ENCODE data around the gene TRERF1. TPM values are rescaled to one million over a fixed set of nuclear protein-coding genes. Genes with fewer than 3 reads are reported as not detected.
A peak's percentile ranks its signal among the peaks of the same experiment; 100 is the strongest.
"Not testable (repeated sequence)": the region's sequence is repeated elsewhere in the genome, so short reads cannot be mapped to it uniquely, and the experiment has no call there.

Gene TRERF1
- total RNA-seq, 2 experiments from 2014 or later: 12.2 to 14.5 TPM

DNA sequence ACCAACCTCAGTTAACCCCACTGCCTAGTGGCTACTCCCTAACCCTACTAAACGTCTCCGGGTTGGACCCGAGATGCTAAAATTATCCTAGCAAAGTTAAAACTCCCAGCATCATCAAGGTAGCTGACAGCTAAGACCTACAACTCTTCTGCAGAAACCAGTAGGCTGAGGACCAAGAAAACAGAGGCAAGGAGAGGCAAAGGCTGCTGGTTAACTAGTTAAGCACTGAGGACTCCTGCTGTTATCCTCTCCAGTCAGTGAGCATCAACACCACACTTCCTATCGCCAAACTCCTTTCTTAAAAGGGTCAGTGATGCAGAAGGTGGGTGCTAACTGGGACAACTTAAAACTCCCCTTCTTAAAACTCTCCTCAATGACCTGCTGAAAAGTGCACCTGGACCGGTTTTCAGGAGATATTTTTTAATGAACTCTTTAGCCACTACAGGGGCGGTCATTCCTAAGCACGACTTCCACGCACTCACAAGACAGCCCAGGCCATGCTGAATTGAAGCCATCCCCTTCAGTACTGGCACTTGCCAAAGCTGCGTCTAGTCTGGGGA lies 1.7 kb downstream of the TRERF1 start:
- DNase-seq (no peak), ATAC-seq (no peak)
- Mint-ChIP-seq H3K27me3 (peaks cover 5% of the 10 kb centered on the region), H3K9me3 (ENCODE audit: low read depth) (no peaks in the 10 kb centered on the region), H3K27ac (peak overlapping the region; percentile 80), H3K36me3 (ENCODE audit: low read depth) (peaks cover 21% of the 10 kb centered on the region), H3K4me3 (peak overlapping the region; percentile 83), H3K4me1 (peaks cover 58% of the 10 kb centered on the region)
- ChIA-PET CTCF (interaction anchor here (0.7 to 2.0 kb wide), 5 partner anchors 82 to 402 kb away, joined by 3 to 11 read pairs (median 3); no protein-coding TSS in a partner anchor), POLR2A (interaction anchor here (0.8 to 1.2 kb wide), 3 partner anchors 9 to 63 kb away, joined by 3 to 5 read pairs (median 3); no protein-coding TSS in a partner anchor)
- intact Hi-C loops (cut with DNase I, micrococcal nuclease): loop anchor here (2.0 to 5.0 kb wide), 6 partner anchors 27 to 233 kb away; partner anchors contain the start of gene MRPS10 (in 1 of the 2)

- ATAC-seq: no peak
- Mint-ChIP-seq H3K27ac (peak overlapping the region; percentile 80), H3K9me3 (ENCODE audit: low read depth) (no peaks in the 10 kb centered on the region), H3K36me3 (ENCODE audit: low read depth) (peaks cover 21% of the 10 kb centered on the region), H3K27me3 (peaks cover 2% of the 10 kb centered on the region), H3K4me3 (peak overlapping the region; percentile 83), H3K4me1 (peaks cover 65% of the 10 kb centered on the region)
- no peak for DNase-seq
- ChIA-PET CTCF (interaction anchor here (0.5 to 3.4 kb wide), 10 partner anchors 26 to 600 kb away, joined by 3 to 16 read pairs (median 3); no protein-coding TSS in a partner anchor), POLR2A (interaction anchor here (0.6 to 1.0 kb wide), 3 partner anchors 8 to 62 kb away, joined by 3 to 10 read pairs (median 3); no protein-coding TSS in a partner anchor)
- intact Hi-C loops (cut with DNase I, micrococcal nuclease): no loop called here
Observed at GRCh38 chr6:42448927-42449659, 2.6 kb downstream of the TRERF1 start.

- ChIA-PET POLR2A (interaction anchor here (0.6 kb wide), 1 partner anchor 17 kb away, joined by 10 read pairs; no protein-coding TSS in a partner anchor), CTCF (interaction anchor here (1.1 to 3.4 kb wide), 5 partner anchors 25 to 187 kb away, joined by 3 to 16 read pairs (median 3); no protein-coding TSS in a partner anchor)
- intact Hi-C loops (cut with DNase I, micrococcal nuclease): no loop called here
- ATAC-seq: no peak
- Mint-ChIP-seq H3K9me3 (ENCODE audit: low read depth) (no peaks in the 10 kb centered on the region), H3K27me3 (no peaks in the 10 kb centered on the region), H3K4me1 (peaks cover 65% of the 10 kb centered on the region), H3K27ac (peak overlapping the region; percentile 25), H3K4me3 (peak overlapping the region; percentile 83), H3K36me3 (ENCODE audit: low read depth) (peaks cover 21% of the 10 kb centered on the region)
- DNase-seq: no peak
Observed at GRCh38 chr6:42448391-42448790, 3.3 kb downstream of the TRERF1 start.

DNA sequence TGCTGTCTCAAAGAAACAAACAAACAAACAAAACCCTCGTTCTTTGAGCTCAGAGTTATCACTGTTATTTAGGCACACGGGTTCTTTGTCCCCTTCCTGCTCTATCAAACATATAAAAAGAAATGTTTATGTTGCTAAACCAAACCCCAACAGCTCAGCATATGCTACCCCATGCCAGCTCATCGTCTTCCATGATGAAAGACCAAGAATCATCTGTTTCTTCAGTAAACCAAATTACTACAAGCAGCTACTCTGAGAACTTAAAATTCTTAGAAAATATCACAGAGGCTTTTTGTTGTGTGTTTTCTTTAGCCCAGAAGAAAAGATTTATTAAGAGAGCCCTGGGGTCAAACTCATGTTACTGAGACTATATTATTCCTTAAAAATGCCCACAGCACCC lies 4.7 kb downstream of the TRERF1 start:
- intact Hi-C loops (cut with DNase I, micrococcal nuclease): no loop called here
- Mint-ChIP-seq H3K27ac (peak overlapping the region; percentile 25), H3K4me1 (peaks cover 70% of the 10 kb centered on the region), H3K4me3 (peak overlapping the region; percentile 5), H3K27me3 (no peaks in the 10 kb centered on the region), H3K36me3 (ENCODE audit: low read depth) (peaks cover 21% of the 10 kb centered on the region), H3K9me3 (ENCODE audit: low read depth) (no peaks in the 10 kb centered on the region)
- ATAC-seq: no peak
- DNase-seq: no peak
- ChIA-PET CTCF (interaction anchor here (0.6 to 3.4 kb wide), 7 partner anchors 14 to 104 kb away, joined by 3 to 16 read pairs (median 4); no protein-coding TSS in a partner anchor), POLR2A (interaction anchor here (0.6 kb wide), 1 partner anchor 1832 kb away, joined by 4 read pairs; no protein-coding TSS in a partner anchor)

DNA sequence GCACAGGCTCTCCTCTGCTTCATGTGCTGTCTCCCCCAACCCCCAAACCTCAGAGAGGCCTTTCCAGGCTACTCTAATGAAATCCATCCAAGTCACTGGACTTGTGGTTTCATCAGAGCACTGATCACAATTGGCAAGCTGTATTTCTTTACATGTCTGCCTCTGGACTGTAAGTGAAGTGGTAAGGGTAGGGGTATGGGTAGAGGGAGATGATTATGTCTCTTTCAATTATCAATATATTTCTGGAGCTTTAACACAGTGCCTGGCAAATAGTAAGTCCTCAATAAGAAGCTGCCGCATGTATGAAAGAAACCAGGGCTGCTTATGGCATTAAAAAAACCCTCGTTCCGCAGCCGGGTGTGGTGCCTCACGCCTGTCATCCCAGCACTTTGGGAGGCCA lies 5.4 kb downstream of the TRERF1 start:
- peaks cover 21% of the 10 kb centered on the region for H3K36me3 Mint-ChIP-seq (ENCODE audit: low read depth)

GRCh38 chr6:42445955-42446354 lies 5.8 kb downstream of the TRERF1 start:
- Mint-ChIP-seq H3K4me1 (peaks cover 80% of the 10 kb centered on the region), H3K36me3 (ENCODE audit: low read depth) (peaks cover 21% of the 10 kb centered on the region)
- intact Hi-C loops (cut with DNase I, micrococcal nuclease); POLR2A ChIA-PET; DNase-seq; ATAC-seq; H3K27ac Mint-ChIP-seq; H3K27me3 Mint-ChIP-seq; H3K9me3 Mint-ChIP-seq (ENCODE audit: low read depth); H3K4me3 Mint-ChIP-seq: not testable (repeated sequence)
- CTCF ChIA-PET: interaction anchor here (0.8 to 3.4 kb wide), 3 partner anchors 13 to 101 kb away, joined by 3 to 16 read pairs (median 6); no protein-coding TSS in a partner anchor

More for the DNA sequence above, 5.4 kb downstream of the TRERF1 start:
- Mint-ChIP-seq H3K9me3 (ENCODE audit: low read depth) (no peaks in the 10 kb centered on the region), H3K27me3 (no peaks in the 10 kb centered on the region), H3K27ac (no peak overlapping the region), H3K4me1 (peaks cover 76% of the 10 kb centered on the region), H3K4me3 (no peak overlapping the region)
- ATAC-seq: no peak
- ChIA-PET POLR2A (no interaction called here), CTCF (interaction anchor here (0.6 to 3.4 kb wide), 6 partner anchors 14 to 101 kb away, joined by 3 to 16 read pairs (median 4); no protein-coding TSS in a partner anchor)
- intact Hi-C loops (cut with DNase I, micrococcal nuclease): no loop called here
- DNase-seq: no peak

- CTCF ChIA-PET: interaction anchor here (0.9 to 3.1 kb wide), 5 partner anchors 15 to 229 kb away, joined by 3 to 12 read pairs (median 3); no protein-coding TSS in a partner anchor
- H3K9me3 Mint-ChIP-seq (ENCODE audit: low read depth): no peaks in the 10 kb centered on the region
- DNase-seq: no peak
- intact Hi-C loops (cut with DNase I, micrococcal nuclease): no loop called here
- POLR2A ChIA-PET: interaction anchor here (0.6 kb wide), 1 partner anchor 126 kb away, joined by 4 read pairs; no protein-coding TSS in a partner anchor
- H3K4me3 Mint-ChIP-seq: peak overlapping the region; percentile 47
- H3K27ac Mint-ChIP-seq: peak overlapping the region; percentile 58
- no peak for ATAC-seq
- peaks cover 13% of the 10 kb centered on the region for H3K36me3 Mint-ChIP-seq (ENCODE audit: low read depth)
- H3K27me3 Mint-ChIP-seq: no peaks in the 10 kb centered on the region
- peaks cover 75% of the 10 kb centered on the region for H3K4me1 Mint-ChIP-seq
Observed at GRCh38 chr6:42443312-42444060, 8.2 kb downstream of the TRERF1 start.

- no peak overlapping the region for H3K4me3 Mint-ChIP-seq
- ATAC-seq (peak; percentile 74), DNase-seq (peak; percentile 55)
Observed at GRCh38 chr6:42441697-42442081, 10.0 kb downstream of the TRERF1 start.

DNA sequence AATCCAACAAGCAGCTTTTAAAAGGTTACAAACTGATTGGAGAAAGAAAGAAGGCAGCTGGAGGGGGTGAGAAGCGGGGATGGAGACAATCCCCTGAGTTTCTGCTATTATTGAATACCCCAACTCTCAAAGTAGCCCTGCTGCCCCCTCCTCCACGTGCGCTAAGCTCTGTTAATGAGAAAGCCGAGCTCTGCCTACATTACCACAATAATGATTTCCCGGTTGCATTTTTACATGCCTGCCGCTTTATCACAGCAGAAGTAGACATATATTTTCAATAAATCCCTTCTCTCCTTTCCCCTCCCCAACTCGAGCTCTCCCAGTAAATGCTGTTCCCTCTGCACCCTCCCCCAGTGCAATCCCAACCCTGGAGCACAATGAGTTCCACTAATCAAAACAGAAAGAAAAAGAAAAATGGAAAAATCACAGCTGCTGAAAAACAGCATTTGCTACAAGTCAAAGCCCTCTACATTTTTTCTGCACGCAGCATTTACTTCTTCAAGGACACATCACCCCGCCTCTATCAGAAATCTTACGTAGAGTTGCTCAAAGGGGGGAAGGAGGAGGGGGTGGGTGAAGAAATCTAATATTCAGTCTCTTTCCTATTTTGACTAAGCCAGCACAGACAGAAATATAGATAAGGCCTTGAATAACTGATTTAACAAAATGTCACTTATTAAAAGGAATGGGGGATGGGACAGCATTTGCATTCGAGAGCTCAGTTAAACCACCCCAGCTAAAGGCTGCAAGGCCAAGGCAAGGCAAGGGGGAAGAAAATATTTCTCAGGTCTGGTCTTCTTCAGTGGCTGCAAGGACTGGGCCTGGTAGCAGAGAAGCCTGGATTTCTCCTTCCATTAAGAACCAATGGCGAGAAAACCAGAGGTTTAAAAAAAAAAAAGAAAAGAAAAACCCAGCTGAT lies 10.7 kb downstream of the TRERF1 start:
- DNase-seq: no peak
- Mint-ChIP-seq H3K27ac (peak overlapping the region; percentile 66), H3K4me3 (peak overlapping the region; percentile 51), H3K36me3 (ENCODE audit: low read depth) (peaks cover 7% of the 10 kb centered on the region), H3K4me1 (peaks cover 58% of the 10 kb centered on the region), H3K27me3 (no peaks in the 10 kb centered on the region), H3K9me3 (ENCODE audit: low read depth) (no peaks in the 10 kb centered on the region)
- intact Hi-C loops (cut with DNase I, micrococcal nuclease): no loop called here
- POLR2A ChIA-PET: interaction anchor here (0.6 to 1.3 kb wide), 2 partner anchors 8 to 101 kb away, joined by 3 read pairs; no protein-coding TSS in a partner anchor
- CTCF ChIA-PET: interaction anchor here (0.7 to 3.1 kb wide), 13 partner anchors 9 to 1144 kb away, joined by 3 to 13 read pairs (median 4); no protein-coding TSS in a partner anchor
- peak; percentile 17 for ATAC-seq

More at GRCh38 chr6:42441697-42442081, 10.0 kb downstream of the TRERF1 start:
- Mint-ChIP-seq H3K9me3 (ENCODE audit: low read depth) (no peaks in the 10 kb centered on the region), H3K36me3 (ENCODE audit: low read depth) (peaks cover 7% of the 10 kb centered on the region), H3K27ac (peak overlapping the region; percentile 72), H3K27me3 (no peaks in the 10 kb centered on the region), H3K4me1 (peaks cover 61% of the 10 kb centered on the region)
- intact Hi-C loops (cut with DNase I, micrococcal nuclease): no loop called here
- ChIA-PET POLR2A (interaction anchor here (0.6 kb wide), 1 partner anchor 101 kb away, joined by 3 read pairs; no protein-coding TSS in a partner anchor), CTCF (interaction anchor here (0.7 to 3.1 kb wide), 11 partner anchors 10 to 227 kb away, joined by 3 to 13 read pairs (median 5); no protein-coding TSS in a partner anchor)

DNA sequence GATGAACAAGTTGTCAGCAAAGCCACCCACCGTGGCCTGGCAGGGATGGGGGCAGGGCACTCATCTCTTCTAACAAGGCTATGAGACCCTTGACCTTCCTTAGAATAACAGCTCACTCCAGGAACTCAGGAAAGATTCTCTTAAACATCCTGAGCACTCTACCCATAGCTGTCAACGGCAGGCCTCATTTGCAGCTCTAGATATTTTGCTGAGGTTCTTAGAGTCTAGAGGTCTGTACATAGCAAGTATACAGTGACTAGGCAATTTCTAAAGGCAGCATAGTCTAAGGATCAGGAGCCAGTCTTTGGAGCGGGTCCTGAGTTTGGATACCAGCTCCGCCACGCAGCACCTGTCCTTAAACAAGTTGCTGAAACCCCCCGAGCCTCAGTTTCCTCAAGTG lies 11.7 kb downstream of the TRERF1 start:
- no peak overlapping the region for H3K4me3 Mint-ChIP-seq
- H3K27me3 Mint-ChIP-seq: no peaks in the 10 kb centered on the region
- no peak for DNase-seq
- peaks cover 50% of the 10 kb centered on the region for H3K4me1 Mint-ChIP-seq
- no peak overlapping the region for H3K27ac Mint-ChIP-seq
- CTCF ChIA-PET: interaction anchor here (0.7 to 3.1 kb wide), 9 partner anchors 8 to 1145 kb away, joined by 3 to 13 read pairs (median 3); no protein-coding TSS in a partner anchor
- peaks cover 5% of the 10 kb centered on the region for H3K36me3 Mint-ChIP-seq (ENCODE audit: low read depth)
- intact Hi-C loops (cut with DNase I, micrococcal nuclease): no loop called here
- POLR2A ChIA-PET: interaction anchor here (1.3 kb wide), 1 partner anchor 9 kb away, joined by 3 read pairs; no protein-coding TSS in a partner anchor
- no peak for ATAC-seq
- H3K9me3 Mint-ChIP-seq (ENCODE audit: low read depth): peaks cover under 1% of the 10 kb centered on the region
